PC-9 (cell line): ENCODE measurements around the gene TMUB1. TPM values are rescaled to one million over a fixed set of nuclear protein-coding genes. Genes with fewer than 3 reads are reported as not detected.
A peak's percentile ranks its signal among the peaks of the same experiment; 100 is the strongest.

Source experiments
- BruUV-seq: library from RNA; stranded (reverse); fragments of 400-500 nt; replicated peaks from 2 replicates; lab custom pipeline; 2021; lab: Mats Ljungman, UMichigan
- CTCF ChIA-PET: fragments of 300-600 bp; sonication (Branson Sonifier 250); formaldehyde crosslinking; loops from one replicate; lab custom pipeline; 2022; ENCODE audit warnings: antibody characterized with exemption; lab: Charles Lee
- POLR2A ChIA-PET: fragments of 300-600 bp; sonication (Branson Sonifier 250); formaldehyde crosslinking; loops from one replicate; lab custom pipeline; 2022; ENCODE audit warnings: antibody characterized with exemption; ENCODE audit not compliant: unreplicated experiment; lab: Charles Lee
- DNase-seq, 2 experiments: peaks; one replicate each; pipeline versions ENCODE4 v3.0.0 to v3.0.0-alpha.2; 2015 to 2022; ENCODE audit warnings: mixed read lengths in 1 of 2
- H2AFZ ChIP-seq: fragments of 200-600 bp; sonication (generic); 2 replicates; pipeline ENCODE4 v1.8.1; 2017; ENCODE audit warnings: antibody characterized with exemption
- H3F3A ChIP-seq: fragments of 200-600 bp; sonication (generic); 2 replicates; pipeline ENCODE4 v1.8.1; 2017; ENCODE audit warnings: antibody characterized with exemption, mild to moderate bottlenecking, low read depth; ENCODE audit not compliant: insufficient read depth
- H3K27ac ChIP-seq: fragments of 200-600 bp; sonication (generic); 2 replicates; pipeline ENCODE4 v1.6.1; 2016; ENCODE audit warnings: mixed run types
- H3K27me3 ChIP-seq: fragments of 200-600 bp; sonication (generic); 2 replicates; pipeline ENCODE4 v1.6.1; 2016; ENCODE audit warnings: low read depth, mixed run types; ENCODE audit not compliant: insufficient read depth
- H3K36me3 ChIP-seq: fragments of 200-600 bp; sonication (generic); 2 replicates; pipeline ENCODE4 v1.6.1; 2016; ENCODE audit warnings: low read depth, mixed run types
- H3K4me1 ChIP-seq: fragments of 200-600 bp; sonication (generic); replicated peaks from 2 replicates; pipeline ENCODE4 v1.6.1; 2016; ENCODE audit warnings: mixed run types; ENCODE audit not compliant: insufficient read depth
- H3K4me2 ChIP-seq: fragments of 200-600 bp; sonication (generic); 2 replicates; pipeline ENCODE4 v1.6.1; 2017; ENCODE audit warnings: mixed run types
- H3K4me3 ChIP-seq: fragments of 200-600 bp; sonication (generic); 2 replicates; pipeline ENCODE4 v1.6.1; 2016; ENCODE audit warnings: mixed run types
- H3K79me2 ChIP-seq: fragments of 200-600 bp; sonication (generic); 2 replicates; pipeline ENCODE4 v1.6.1; 2017; ENCODE audit warnings: low read depth, mixed run types
- H3K9me2 ChIP-seq: fragments of 200-600 bp; sonication (generic); 2 replicates; pipeline ENCODE4 v1.8.1; 2017; ENCODE audit warnings: mild to moderate bottlenecking; ENCODE audit not compliant: insufficient read depth
- H3K9me3 ChIP-seq: fragments of 200-600 bp; sonication (generic); 2 replicates; pipeline ENCODE4 v1.8.1; 2016; ENCODE audit warnings: low read depth; ENCODE audit not compliant: insufficient read depth
- H4K20me1 ChIP-seq: fragments of 200-600 bp; sonication (generic); 2 replicates; pipeline ENCODE4 v1.8.1; 2017; ENCODE audit not compliant: insufficient read depth
- EZH2 ChIP-seq: fragments of 200-600 bp; sonication (generic); IDR thresholded peaks from 2 replicates; pipeline ENCODE4 v1.8.0; 2017; ENCODE audit warnings: antibody characterized with exemption, low read depth
- intact Hi-C: fragments of 100-400 bp; cut with micrococcal nuclease; formaldehyde crosslinking; loops from one replicate; pipeline ENCODE4 v1.10.0; 2022; ENCODE audit not compliant: unreplicated experiment
- total RNA-seq: library from RNA; stranded (reverse); gene quantifications from 2 replicates; pipeline ENCODE4 v1.2.3, GENCODE V29; 2021
- TF ChIP-seq, protein P1 (sequence below): fragments of 200-600 bp; sonication (generic); conservative IDR thresholded peaks from 2 replicates; pipeline ENCODE4 v1.6.1; 2017; ENCODE audit warnings: mixed run types, antibody characterized with exemption, mild to moderate bottlenecking, moderate library complexity

Gene TMUB1
- total RNA-seq, 1 experiment from 2014 or later, result 87.8 TPM

DNA sequence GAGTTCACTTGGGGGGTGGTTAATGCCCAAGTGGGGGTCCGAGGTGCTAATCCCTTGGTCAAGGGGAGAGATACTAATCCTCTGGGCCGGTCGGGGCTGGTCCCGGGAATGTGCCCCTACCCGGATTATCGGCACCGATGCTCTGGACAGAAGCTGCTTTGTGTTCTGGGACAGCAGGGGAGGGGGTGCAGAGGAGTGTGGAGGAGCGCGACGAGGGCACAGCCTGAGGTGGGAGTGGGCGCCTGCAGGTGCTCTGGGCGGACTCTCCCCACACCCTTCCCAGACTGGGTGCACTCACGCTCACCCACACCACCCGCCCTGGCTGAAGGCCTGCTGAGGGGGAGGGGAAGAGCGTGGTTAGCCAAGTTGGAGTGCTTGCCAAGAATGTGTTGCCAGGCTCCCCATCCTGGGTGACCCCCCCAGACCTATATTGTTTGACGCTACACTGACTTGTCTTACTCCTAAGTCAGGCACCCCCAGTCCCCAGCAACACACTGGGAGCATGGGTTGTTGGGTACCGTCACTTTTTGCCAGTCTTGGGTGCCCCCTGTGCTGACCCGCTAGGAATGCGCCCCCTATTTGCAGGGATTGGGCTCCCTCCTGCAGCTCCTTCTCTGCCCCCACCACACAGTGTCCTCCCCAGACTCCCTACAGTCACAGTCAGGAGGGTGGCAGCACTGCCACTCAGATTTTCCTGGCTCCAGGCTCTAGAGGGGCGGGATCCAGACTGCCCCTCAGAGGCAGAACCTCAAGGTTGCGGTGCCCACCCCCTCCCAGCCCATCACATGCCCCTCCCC is 22.7 kb downstream of the TMUB1 start:
- H3K9me2 ChIP-seq, result no peaks in the 10 kb centered on the region
- ChIA-PET POLR2A (interaction anchor here (0.6 to 0.7 kb wide), 4 partner anchors 8 to 249 kb away, joined by 4 to 25 read pairs (median 7); partner anchors contain the start of genes ABCB8 and ATG9B), CTCF (interaction anchor here (0.7 kb wide), 1 partner anchor 24 kb away, joined by 3 read pairs; no protein-coding TSS in a partner anchor)
- peaks cover 43% of the 10 kb centered on the region for H3K79me2 ChIP-seq
- H3F3A ChIP-seq, result peaks cover 47% of the 10 kb centered on the region; the same call in 1 of the 2 replicates
- no peaks in the 10 kb centered on the region for H3K27me3 ChIP-seq
- peak in 1 of 2 experiments; percentile 71 for DNase-seq
- intact Hi-C loops, result loop anchor here (1.0 kb wide), 1 partner anchor 20 kb away; the partner anchor contains the start of gene FASTK
- peak overlapping the region; percentile 79 for H2AFZ ChIP-seq
- peaks cover 50% of the 10 kb centered on the region for H3K4me1 ChIP-seq
- no peak overlapping the region for H3K27ac ChIP-seq
- H3K4me3 ChIP-seq, result peak overlapping the region; percentile 82
- H3K4me2 ChIP-seq, result peak overlapping the region; percentile 93
- no peak for TF ChIP-seq EZH2
- TF ChIP-seq, protein P1, sequence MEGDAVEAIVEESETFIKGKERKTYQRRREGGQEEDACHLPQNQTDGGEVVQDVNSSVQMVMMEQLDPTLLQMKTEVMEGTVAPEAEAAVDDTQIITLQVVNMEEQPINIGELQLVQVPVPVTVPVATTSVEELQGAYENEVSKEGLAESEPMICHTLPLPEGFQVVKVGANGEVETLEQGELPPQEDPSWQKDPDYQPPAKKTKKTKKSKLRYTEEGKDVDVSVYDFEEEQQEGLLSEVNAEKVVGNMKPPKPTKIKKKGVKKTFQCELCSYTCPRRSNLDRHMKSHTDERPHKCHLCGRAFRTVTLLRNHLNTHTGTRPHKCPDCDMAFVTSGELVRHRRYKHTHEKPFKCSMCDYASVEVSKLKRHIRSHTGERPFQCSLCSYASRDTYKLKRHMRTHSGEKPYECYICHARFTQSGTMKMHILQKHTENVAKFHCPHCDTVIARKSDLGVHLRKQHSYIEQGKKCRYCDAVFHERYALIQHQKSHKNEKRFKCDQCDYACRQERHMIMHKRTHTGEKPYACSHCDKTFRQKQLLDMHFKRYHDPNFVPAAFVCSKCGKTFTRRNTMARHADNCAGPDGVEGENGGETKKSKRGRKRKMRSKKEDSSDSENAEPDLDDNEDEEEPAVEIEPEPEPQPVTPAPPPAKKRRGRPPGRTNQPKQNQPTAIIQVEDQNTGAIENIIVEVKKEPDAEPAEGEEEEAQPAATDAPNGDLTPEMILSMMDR, result no peak
- peaks cover 20% of the 10 kb centered on the region for H4K20me1 ChIP-seq
- no peaks in the 10 kb centered on the region for H3K9me3 ChIP-seq
- H3K36me3 ChIP-seq, result no peaks in the 10 kb centered on the region
- TSS peak; percentile 23 for BruUV-seq

DNA sequence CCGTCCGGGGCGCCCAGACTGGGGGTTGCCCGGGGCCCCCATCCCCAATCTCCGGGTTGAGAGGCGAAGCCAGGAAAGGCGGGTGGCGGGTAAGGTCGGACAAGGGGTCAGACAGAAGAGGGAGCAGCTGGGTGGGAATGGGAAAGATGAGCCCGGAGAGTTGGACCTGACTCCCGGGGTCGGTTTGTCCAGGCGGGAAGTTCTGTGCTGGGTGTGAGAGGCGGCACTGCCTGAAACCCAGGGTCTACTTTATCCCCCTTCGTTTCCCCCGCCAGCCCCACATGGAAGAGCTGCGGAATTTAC is 23.2 kb downstream of the TMUB1 start:
- Histone ChIP-seq H3K4me1 (peaks cover 50% of the 10 kb centered on the region), H3K9me3 (no peaks in the 10 kb centered on the region), H3K27me3 (no peaks in the 10 kb centered on the region), H3F3A (peaks cover 50% of the 10 kb centered on the region; the same call in 1 of the 2 replicates), H4K20me1 (peaks cover 15% of the 10 kb centered on the region), H3K36me3 (no peaks in the 10 kb centered on the region), H2AFZ (peak overlapping the region; percentile 79), H3K9me2 (no peaks in the 10 kb centered on the region), H3K27ac (no peak overlapping the region), H3K79me2 (peaks cover 43% of the 10 kb centered on the region), H3K4me2 (peak overlapping the region; percentile 93), H3K4me3 (peak overlapping the region; percentile 82)
- POLR2A ChIA-PET, result no interaction called here
- intact Hi-C loops, result loop anchor here (1.0 kb wide), 1 partner anchor 20 kb away; the partner anchor contains the start of gene FASTK
- CTCF ChIA-PET, result interaction anchor here (0.7 kb wide), 1 partner anchor 24 kb away, joined by 3 read pairs; no protein-coding TSS in a partner anchor
- DNase-seq, result no peak
- TF ChIP-seq, protein P1, result peak; percentile 42; the same call in 1 of the 2 replicates
- TF ChIP-seq EZH2, result no peak
- no TSS peak for BruUV-seq

DNA sequence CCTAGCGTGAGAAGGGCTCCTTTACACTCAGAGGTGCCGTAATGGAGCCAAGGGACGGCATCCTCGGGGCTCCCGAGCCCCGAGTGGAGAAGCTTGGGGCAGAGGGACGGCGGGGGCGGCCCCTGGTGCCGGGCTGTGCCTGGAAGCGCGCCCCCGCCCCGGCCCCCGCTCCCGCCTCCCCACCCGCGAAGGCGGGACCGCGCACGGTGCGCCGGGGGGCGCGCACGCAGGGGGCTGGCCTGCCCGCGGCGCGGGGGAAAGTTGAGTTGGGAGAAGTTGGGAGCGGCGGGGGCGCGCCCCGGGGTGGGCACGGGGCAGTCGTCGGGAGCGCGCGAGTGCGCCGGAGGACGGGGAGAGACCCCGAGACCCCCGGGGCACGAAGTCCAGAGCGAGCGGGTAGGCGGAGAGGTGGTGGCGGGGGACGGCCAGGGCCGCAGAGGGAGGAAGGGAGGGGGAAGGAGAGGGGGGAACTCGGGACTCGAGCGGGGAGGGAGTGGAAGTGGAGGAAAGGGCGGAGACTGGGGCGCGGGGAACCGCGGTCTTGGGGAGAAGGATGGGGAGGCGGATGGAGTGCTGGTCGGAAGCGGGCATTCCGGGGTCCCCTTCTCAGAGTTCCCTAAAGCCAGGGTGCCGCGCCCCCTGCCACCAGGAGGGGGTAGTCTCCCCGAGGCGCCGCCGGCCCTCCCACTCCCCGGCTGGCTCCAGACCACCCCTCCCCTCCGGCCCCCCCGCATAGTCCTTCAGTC is 23.8 kb downstream of the TMUB1 start, which contains the start of gene SLC4A2:
Gene SLC4A2, plus strand, starts transcription at position 223 of the 746 bp plus-strand sequence. CDS start 2,399 bp downstream, outside the sequence.
- H3K4me2 ChIP-seq, result peak within 1 kb of the TSS; percentile 93
- intact Hi-C loops, result loop anchor here (1.0 kb wide), 1 partner anchor 21 kb away; the partner anchor contains the start of gene FASTK
- CTCF ChIA-PET, result interaction anchor here (0.7 kb wide), 1 partner anchor 25 kb away, joined by 3 read pairs; no protein-coding TSS in a partner anchor
- no peaks in the 10 kb centered on the region for H3K36me3 ChIP-seq
- peak within 1 kb of the TSS; percentile 82 for H3K4me3 ChIP-seq
- no TSS peak for BruUV-seq
- no peaks in the 10 kb centered on the region for H3K9me3 ChIP-seq
- H3K79me2 ChIP-seq, result peaks cover 38% of the 10 kb centered on the region
- peak within 1 kb of the TSS; percentile 41 for H3K27ac ChIP-seq
- H4K20me1 ChIP-seq, result peaks cover 9% of the 10 kb centered on the region
- POLR2A ChIA-PET, result no interaction called here
- H3K9me2 ChIP-seq, result no peaks in the 10 kb centered on the region
- H3K4me1 ChIP-seq, result peaks cover 50% of the 10 kb centered on the region
- TF ChIP-seq EZH2, result no peak
- TF ChIP-seq, protein P1, result peak; percentile 78
- peak within 1 kb of the TSS; percentile 79 for H2AFZ ChIP-seq
- DNase-seq, result peak in 1 of 2 experiments; percentile 87
- H3K27me3 ChIP-seq, result no peaks in the 10 kb centered on the region
- H3F3A ChIP-seq, result peaks cover 50% of the 10 kb centered on the region; the same call in 1 of the 2 replicates
